Activated CD8-positive, alpha-beta memory T cell treated with anti-CD3 and anti-CD28 coated beads for 24 hours (primary cell): ENCODE measurements around the gene SCN4A.
"Not testable (repeated sequence)": the region's sequence is repeated elsewhere in the genome, so short reads cannot be mapped to it uniquely, and the experiment has no call there.

ENCODE experiments used
- DNase-seq: peaks from one replicate; pipeline ENCODE4 v3.0.0-alpha.2; 2020

The SCN4A gene

GRCh38 chr17:63932721-63933120 lies 40.0 kb downstream of the SCN4A start:
- no peak for DNase-seq

GRCh38 chr17:63931981-63932561 lies 40.6 kb downstream of the SCN4A start, which contains the start of gene CD79B:
Gene CD79B (minus strand): TSS chr17:63932331. CDS start chr17:63932261, 70 bp downstream.
- DNase-seq, result peak; percentile 78

DNA sequence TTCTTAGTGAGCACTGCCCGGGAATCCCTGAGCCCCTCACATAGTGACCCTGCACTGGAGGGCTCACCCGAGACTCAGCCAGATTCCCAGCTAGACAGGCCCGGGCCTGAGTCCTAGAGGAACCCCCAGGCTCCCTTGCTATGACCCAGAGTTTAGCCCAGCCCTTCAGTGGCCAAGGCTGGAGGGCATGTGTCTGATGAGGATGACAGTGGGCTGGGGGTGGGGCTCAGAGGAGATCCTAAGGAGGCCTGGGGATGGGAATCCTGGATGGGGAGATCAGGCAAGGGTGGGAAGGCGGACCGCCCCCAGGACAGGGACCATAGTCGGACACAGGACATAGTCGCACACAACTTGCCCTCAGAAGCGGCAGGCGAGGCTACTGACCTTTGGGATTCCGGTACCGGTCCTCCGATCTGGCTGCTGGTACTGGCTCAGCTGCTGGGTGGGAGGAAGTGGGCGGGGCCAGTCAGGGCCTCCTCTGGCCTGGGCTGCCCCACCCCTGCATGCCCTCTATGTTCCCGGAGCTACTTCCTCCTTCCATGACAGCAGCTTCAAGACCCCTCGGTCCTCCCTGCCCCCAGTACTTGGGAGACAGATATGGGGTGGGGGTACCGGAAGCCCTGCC lies 41.7 kb downstream of the SCN4A start:
- DNase-seq, result peak; percentile 80

GRCh38 chr17:63929860-63930766 lies 42.6 kb downstream of the SCN4A start:
- DNase-seq, result no peak

DNA sequence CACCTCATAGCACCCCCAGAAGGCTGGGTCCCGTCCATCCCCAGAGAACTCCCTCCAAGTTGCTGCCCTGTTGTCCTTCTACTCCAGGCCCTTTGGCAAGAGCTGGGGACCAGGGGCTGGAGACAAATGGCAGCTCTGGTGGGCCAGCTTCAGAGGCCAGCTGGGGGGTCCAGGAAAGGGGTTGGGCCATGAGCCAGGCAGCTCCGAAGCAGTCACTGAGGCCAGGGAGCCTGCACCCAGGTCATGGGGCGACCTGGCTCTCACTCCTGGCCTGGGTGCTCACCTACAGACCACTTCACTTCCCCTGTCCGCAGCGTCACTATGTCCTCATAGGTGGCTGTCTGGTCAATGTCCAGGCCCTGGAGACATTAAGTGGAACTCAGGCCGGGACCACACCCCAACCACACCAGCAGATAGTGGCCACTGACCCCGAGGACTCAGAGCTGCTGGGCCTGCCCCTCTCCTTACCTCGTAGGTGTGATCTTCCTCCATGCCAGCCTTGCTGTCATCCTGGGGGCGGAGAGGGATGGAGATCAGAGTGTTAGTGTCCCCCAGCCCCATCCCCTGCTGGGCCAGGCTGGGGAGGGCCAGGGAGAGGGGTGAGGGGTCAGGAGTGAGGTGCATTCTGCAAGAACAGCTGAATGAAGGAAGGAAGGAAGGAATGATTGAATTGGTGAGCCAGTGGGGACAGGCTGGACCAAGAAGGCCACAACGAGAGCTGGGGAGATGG lies 43.6 kb downstream of the SCN4A start:
- no peak for DNase-seq

GRCh38 chr17:63928172-63928666 lies 44.5 kb downstream of the SCN4A start:
- no peak for DNase-seq

- DNase-seq, result no peak
Measured at GRCh38 chr17:63927464-63928171, 45.1 kb downstream of the SCN4A start.

- DNase-seq, result no peak
Measured at GRCh38 chr17:63926164-63926563, 46.6 kb downstream of the SCN4A start.

- DNase-seq, result no peak
Measured at GRCh38 chr17:63925615-63926014, 47.1 kb downstream of the SCN4A start.

GRCh38 chr17:63922402-63922801 lies 50.3 kb downstream of the SCN4A start:
- DNase-seq, result not testable (repeated sequence)

DNA sequence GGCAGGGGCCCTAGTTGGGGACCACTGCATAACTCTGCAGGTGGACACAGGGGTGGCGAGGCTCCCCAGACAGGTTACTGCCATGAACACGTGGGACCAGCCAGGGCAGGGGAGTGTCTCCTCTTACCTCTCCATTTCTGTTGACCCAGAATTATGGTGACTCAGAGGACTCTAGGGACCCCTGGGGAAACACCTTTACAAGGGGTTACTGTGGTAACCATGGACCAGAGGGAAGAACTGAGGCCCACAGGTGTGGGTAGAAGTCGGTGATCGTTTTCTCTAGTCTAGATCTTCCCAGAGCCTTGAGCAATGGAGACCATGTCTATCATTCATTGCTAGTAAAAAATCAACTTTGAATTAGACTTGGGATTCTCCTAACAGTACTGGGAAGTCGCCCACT lies 51.9 kb downstream of the SCN4A start:
- DNase-seq, result not testable (repeated sequence)

GRCh38 chr17:63920050-63920449 lies 52.7 kb downstream of the SCN4A start:
- not testable (repeated sequence) for DNase-seq

DNA sequence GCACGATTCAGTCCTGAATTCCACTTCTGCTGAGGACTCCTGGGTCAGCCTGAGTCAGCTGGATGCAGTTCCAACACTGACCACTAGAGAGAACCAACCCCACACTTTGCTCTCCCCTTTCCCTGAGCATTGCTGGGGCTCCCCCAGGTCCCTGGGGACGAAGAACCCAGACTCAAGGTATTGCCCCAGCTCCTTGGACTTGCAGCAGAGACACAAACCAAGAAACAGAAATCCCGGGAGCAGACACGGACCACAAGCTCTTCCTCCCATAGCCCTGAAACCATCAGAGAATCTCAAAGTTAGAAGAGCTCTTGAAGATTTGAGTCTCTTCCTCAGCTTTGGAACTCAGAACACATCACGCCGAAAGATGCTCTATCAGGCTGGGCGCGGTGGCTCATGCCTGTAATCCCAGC lies 53.4 kb downstream of the SCN4A start:
- peak; percentile 86 for DNase-seq

- DNase-seq, result not testable (repeated sequence)
Measured at GRCh38 chr17:63918789-63919305, 53.9 kb downstream of the SCN4A start, which contains the start of gene GH1. Gene GH1 (minus strand): TSS chr17:63918839. CDS start chr17:63918776, 63 bp downstream.

DNA sequence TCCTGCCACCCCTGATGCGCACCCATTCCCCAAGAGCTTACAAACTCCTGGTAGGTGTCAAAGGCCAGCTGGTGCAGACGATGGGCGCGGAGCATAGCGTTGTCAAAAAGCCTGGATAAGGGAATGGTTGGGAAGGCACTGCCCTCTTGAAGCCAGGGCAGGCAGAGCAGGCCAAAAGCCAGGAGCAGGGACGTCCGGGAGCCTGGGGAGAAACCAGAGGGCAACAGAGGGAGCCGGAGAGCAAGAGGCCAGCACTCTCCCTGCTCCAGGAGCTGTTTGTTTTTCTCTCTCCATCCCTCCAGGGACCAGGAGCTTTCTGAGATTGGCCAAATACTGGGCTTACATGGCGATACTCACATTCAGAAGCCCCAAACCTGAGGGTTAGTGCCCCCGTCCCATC lies 54.4 kb downstream of the SCN4A start:
- no peak for DNase-seq

- DNase-seq, result no peak
Measured at GRCh38 chr17:63917646-63918045, 55.1 kb downstream of the SCN4A start.

DNA sequence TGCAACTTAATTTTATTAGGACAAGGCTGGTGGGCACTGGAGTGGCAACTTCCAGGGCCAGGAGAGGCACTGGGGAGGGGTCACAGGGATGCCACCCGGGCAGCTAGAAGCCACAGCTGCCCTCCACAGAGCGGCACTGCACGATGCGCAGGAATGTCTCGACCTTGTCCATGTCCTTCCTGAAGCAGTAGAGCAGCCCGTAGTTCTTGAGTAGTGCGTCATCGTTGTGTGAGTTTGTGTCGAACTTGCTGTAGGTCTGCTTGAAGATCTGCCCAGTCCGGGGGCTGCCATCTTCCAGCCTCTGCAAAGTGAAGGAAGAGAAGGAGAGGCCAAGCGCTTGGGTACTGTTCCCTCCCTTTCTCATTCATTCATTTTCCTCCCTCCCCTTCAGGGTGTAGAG lies 55.5 kb downstream of the SCN4A start:
- DNase-seq, result not testable (repeated sequence)

DNA sequence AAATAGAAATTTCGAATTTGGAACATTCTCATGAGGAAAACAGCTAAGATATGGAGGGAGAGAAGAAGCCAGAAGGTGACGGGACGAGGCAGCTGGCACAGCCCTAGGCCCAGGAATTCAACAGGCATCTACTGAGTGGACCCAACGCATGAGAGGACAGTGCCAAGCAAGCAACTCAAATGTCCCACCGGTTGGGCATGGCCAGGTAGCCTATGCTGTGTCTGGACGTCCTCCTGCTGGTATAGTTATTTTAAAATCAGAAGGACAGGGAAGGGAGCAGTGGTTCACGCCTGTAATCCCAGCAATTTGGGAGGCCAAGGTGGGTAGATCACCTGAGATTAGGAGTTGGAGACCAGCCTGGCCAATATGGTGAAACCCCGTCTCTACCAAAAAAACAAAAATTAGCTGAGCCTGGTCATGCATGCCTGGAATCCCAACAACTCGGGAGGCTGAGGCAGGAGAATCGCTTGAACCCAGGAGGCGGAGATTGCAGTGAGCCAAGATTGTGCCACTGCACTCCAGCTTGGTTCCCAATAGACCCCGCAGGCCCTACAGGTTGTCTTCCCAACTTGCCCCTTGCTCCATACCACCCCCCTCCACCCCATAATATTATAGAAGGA lies 56.0 kb downstream of the SCN4A start:
- DNase-seq, result no peak

- DNase-seq, result not testable (repeated sequence)
Measured at GRCh38 chr17:63915753-63916152, 57.0 kb downstream of the SCN4A start.

DNA sequence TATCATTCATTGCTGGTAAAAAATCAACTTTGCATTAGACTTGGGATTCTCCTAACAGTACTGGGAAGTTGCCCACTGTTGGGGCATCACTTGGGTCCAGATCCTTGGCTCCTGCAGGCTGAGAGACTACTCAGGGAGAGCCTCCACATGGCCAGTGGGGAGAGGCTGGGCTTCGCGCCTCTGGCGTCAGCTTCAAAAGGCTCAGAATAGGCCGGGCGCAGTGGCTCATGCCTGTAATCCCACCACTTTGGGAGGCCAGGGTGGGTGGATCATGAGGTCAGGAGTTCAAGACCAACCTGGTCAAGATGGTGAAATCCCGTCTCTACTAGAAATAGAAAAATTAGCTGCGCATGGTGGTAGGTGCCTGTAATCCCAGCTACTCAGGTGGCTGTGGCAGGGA lies 58.2 kb downstream of the SCN4A start:
- DNase-seq, result no peak

DNA sequence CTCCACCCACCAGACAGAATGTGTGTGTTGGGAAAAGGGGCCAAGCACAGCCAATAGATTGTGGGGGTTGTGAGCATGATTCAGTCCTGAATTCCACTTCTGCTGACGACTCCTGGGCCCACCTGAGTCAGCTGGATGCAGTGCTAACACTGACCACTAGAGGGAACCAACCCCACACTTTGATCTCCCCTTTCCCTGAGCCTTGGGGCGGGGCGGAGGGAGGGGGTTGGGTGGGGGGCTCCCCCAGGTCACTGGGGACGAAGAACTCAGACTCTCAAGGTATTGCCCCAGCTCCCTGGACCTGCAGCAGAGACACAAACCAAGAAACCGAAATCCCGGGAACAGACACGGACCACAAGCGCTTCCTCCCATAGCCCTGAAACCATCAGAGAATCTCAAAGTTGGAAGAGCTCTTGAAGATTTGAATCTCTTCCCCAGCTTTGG lies 61.0 kb downstream of the SCN4A start:
- DNase-seq, result peak; percentile 88
